Measurements from ENCODE around the gene TENT4B.

- TF ChIP-seq, protein P1, sequence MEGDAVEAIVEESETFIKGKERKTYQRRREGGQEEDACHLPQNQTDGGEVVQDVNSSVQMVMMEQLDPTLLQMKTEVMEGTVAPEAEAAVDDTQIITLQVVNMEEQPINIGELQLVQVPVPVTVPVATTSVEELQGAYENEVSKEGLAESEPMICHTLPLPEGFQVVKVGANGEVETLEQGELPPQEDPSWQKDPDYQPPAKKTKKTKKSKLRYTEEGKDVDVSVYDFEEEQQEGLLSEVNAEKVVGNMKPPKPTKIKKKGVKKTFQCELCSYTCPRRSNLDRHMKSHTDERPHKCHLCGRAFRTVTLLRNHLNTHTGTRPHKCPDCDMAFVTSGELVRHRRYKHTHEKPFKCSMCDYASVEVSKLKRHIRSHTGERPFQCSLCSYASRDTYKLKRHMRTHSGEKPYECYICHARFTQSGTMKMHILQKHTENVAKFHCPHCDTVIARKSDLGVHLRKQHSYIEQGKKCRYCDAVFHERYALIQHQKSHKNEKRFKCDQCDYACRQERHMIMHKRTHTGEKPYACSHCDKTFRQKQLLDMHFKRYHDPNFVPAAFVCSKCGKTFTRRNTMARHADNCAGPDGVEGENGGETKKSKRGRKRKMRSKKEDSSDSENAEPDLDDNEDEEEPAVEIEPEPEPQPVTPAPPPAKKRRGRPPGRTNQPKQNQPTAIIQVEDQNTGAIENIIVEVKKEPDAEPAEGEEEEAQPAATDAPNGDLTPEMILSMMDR (IDR thresholded peaks at IDR 0.05), result no peak
- no peak for TF ChIP-seq ZFX (IDR thresholded peaks at IDR 0.05; ENCODE audit: borderline replicate concordance)
Measured at GRCh38 chr16:50209546-50210265, 56.6 kb downstream of the TENT4B start.
